Amniotic epithelial cell (primary cell): ENCODE results near the gene PTPRN2.
"Not testable (repeated sequence)": the region's sequence is repeated elsewhere in the genome, so short reads cannot be mapped to it uniquely, and the experiment has no call there.

ENCODE experiments used
- DNase-seq: peaks from one replicate; pipeline ENCODE4 v3.0.0-alpha.2; 2010; ENCODE audit warnings: low read depth

PTPRN2 gene

GRCh38 chr7:158299607-158300006 lies 288.0 kb downstream of the PTPRN2 start:
- no peak for DNase-seq

- no peak for DNase-seq
These were observed 290.9 kb downstream of the PTPRN2 start for GRCh38 chr7:158296798-158297104.

GRCh38 chr7:158295966-158296797 lies 291.4 kb downstream of the PTPRN2 start:
- no peak for DNase-seq

GRCh38 chr7:158294468-158295215 lies 293.0 kb downstream of the PTPRN2 start:
- DNase-seq: not testable (repeated sequence)

- DNase-seq: no peak
These were observed 294.7 kb downstream of the PTPRN2 start for GRCh38 chr7:158292948-158293347.

GRCh38 chr7:158291998-158292397 lies 295.6 kb downstream of the PTPRN2 start:
- no peak for DNase-seq

- no peak for DNase-seq
These were observed 297.7 kb downstream of the PTPRN2 start for GRCh38 chr7:158289761-158290523.

- no peak for DNase-seq
These were observed 298.4 kb downstream of the PTPRN2 start for GRCh38 chr7:158289231-158289630.

- no peak for DNase-seq
These were observed 301.4 kb downstream of the PTPRN2 start for GRCh38 chr7:158286210-158286609.

- no peak for DNase-seq
These were observed 302.2 kb downstream of the PTPRN2 start for GRCh38 chr7:158285383-158285770.

- no peak for DNase-seq
These were observed 302.8 kb downstream of the PTPRN2 start for GRCh38 chr7:158284617-158285382.

- no peak for DNase-seq
These were observed 303.5 kb downstream of the PTPRN2 start for GRCh38 chr7:158284121-158284520.

- DNase-seq: no peak
These were observed 304.3 kb downstream of the PTPRN2 start for GRCh38 chr7:158283016-158283974.

GRCh38 chr7:158282461-158283001 lies 305.1 kb downstream of the PTPRN2 start:
- DNase-seq: no peak

- DNase-seq: no peak
These were observed 306.2 kb downstream of the PTPRN2 start for GRCh38 chr7:158281441-158281840.

- DNase-seq: no peak
These were observed 307.0 kb downstream of the PTPRN2 start for GRCh38 chr7:158280448-158281144.

- no peak for DNase-seq
These were observed 307.8 kb downstream of the PTPRN2 start for GRCh38 chr7:158279539-158280447.

- DNase-seq: no peak
These were observed 308.8 kb downstream of the PTPRN2 start for GRCh38 chr7:158278745-158279320.
